HG02610 (cell line): ENCODE measurements around the gene PSMA8.
A peak's percentile ranks its signal among the peaks of the same experiment; 100 is the strongest.
"Not testable (repeated sequence)": the region's sequence is repeated elsewhere in the genome, so short reads cannot be mapped to it uniquely, and the experiment has no call there.

ENCODE experiments used
- ATAC-seq: cut with Tn5 transposase; IDR thresholded peaks from one replicate; pipeline ENCODE4 v1.9.1; 2021; ENCODE audit warnings: mild to moderate bottlenecking, moderate library complexity; ENCODE audit not compliant: unreplicated experiment

The PSMA8 gene

GRCh38 chr18:26133652-26134051 lies at the start of gene PSMA8:
Gene PSMA8, plus strand, starts transcription at chr18:26133869. Its CDS starts 97 bp downstream, at chr18:26133966.
- peak; percentile 84 for ATAC-seq

- ATAC-seq = no peak
Observed at GRCh38 chr18:26085056-26085455, 48.6 kb upstream of the PSMA8 start.

- ATAC-seq = no peak
Observed at GRCh38 chr18:26086959-26087358, 46.7 kb upstream of the PSMA8 start.

- no peak for ATAC-seq
Observed at GRCh38 chr18:26088487-26088886, 45.2 kb upstream of the PSMA8 start.

GRCh38 chr18:26089293-26090129 lies 44.2 kb upstream of the PSMA8 start:
- no peak for ATAC-seq

- peak; percentile 75 for ATAC-seq
Observed at GRCh38 chr18:26090130-26091046, 43.3 kb upstream of the PSMA8 start, which contains the start of gene SS18. Gene SS18, minus strand, starts transcription at chr18:26090613. Its CDS starts 44 bp downstream, at chr18:26090569.

- ATAC-seq = peak; percentile 37
Observed at GRCh38 chr18:26091047-26091630, 42.5 kb upstream of the PSMA8 start.

GRCh38 chr18:26096852-26097251 lies 36.8 kb upstream of the PSMA8 start:
- no peak for ATAC-seq

GRCh38 chr18:26097563-26097962 lies 36.1 kb upstream of the PSMA8 start:
- ATAC-seq = no peak

GRCh38 chr18:26103579-26103978 lies 30.1 kb upstream of the PSMA8 start:
- ATAC-seq = no peak

- ATAC-seq = no peak
Observed at GRCh38 chr18:26104035-26104434, 29.6 kb upstream of the PSMA8 start.

- no peak for ATAC-seq
Observed at GRCh38 chr18:26119246-26119645, 14.4 kb upstream of the PSMA8 start.

GRCh38 chr18:26121476-26121875 lies 12.2 kb upstream of the PSMA8 start:
- no peak for ATAC-seq

GRCh38 chr18:26121994-26122393 lies 11.7 kb upstream of the PSMA8 start:
- not testable (repeated sequence) for ATAC-seq

- no peak for ATAC-seq
Observed at GRCh38 chr18:26127786-26128185, 5.9 kb upstream of the PSMA8 start.

GRCh38 chr18:26128192-26128591 lies 5.5 kb upstream of the PSMA8 start:
- not testable (repeated sequence) for ATAC-seq

GRCh38 chr18:26134107-26134506 lies 438 bp downstream of the PSMA8 start:
- ATAC-seq = peak; percentile 20

GRCh38 chr18:26135548-26135947 lies 1.9 kb downstream of the PSMA8 start:
- ATAC-seq = no peak

- ATAC-seq = no peak
Observed at GRCh38 chr18:26157326-26157725, 23.7 kb downstream of the PSMA8 start.

- ATAC-seq = no peak
Observed at GRCh38 chr18:26159353-26159752, 25.7 kb downstream of the PSMA8 start.

- no peak for ATAC-seq
Observed at GRCh38 chr18:26164571-26164970, 30.9 kb downstream of the PSMA8 start.
